Measurements from ENCODE around the gene SPRR4.

GRCh38 chr1:152980676-152981075 lies 10.2 kb downstream of the SPRR4 start:
- no peak for TF ChIP-seq CTCF (IDR thresholded peaks at IDR 0.05)
- no peak for TF ChIP-seq POLR2A (IDR thresholded peaks at IDR 0.05)
- no peak for TF ChIP-seq EP300 (IDR thresholded peaks at IDR 0.05)

Data from ovary (tissue), 3 donors.